ENCODE results near the gene SOBP. TPM values are rescaled to one million over a fixed set of nuclear protein-coding genes. Genes with fewer than 3 reads are reported as not detected.

SOBP gene
- total RNA-seq, 4 donors from 2014 or later: 0.26 to 1.5 (median 0.55) TPM

GRCh38 chr6:107523054-107523791 lies 33.3 kb downstream of the SOBP start:
- DNase-seq (ENCODE audit: low spot score in 2 of 2): no peak
- TF ChIP-seq CTCF (IDR thresholded peaks at IDR 0.05): no peak
- TF ChIP-seq POLR2AphosphoS5 (IDR thresholded peaks at IDR 0.05): no peak
- no peak for TF ChIP-seq POLR2A (IDR thresholded peaks at IDR 0.05)
- no peak for TF ChIP-seq EP300 (IDR thresholded peaks at IDR 0.05)
- H3K27ac ChIP-seq: no peak overlapping the region
- WGBS: 89% methylated on average over 4 of the region's 5 CpGs
- H3K36me3 ChIP-seq: no peaks in the 10 kb centered on the region
- H3K9me3 ChIP-seq: no peaks in the 10 kb centered on the region
- H3K27me3 ChIP-seq: no peaks in the 10 kb centered on the region
- no peaks in the 10 kb centered on the region for H3K4me1 ChIP-seq
- no peak overlapping the region for H3K4me3 ChIP-seq

GRCh38 chr6:107523794-107524193 lies 33.9 kb downstream of the SOBP start:
- Histone ChIP-seq H3K27me3 (no peaks in the 10 kb centered on the region), H3K36me3 (no peaks in the 10 kb centered on the region), H3K4me1 (no peaks in the 10 kb centered on the region), H3K9me3 (no peaks in the 10 kb centered on the region), H3K27ac (no peak overlapping the region), H3K4me3 (no peak overlapping the region)
- WGBS: 100% methylated on average over 2 of the region's 2 CpGs
- DNase-seq (ENCODE audit: low spot score in 2 of 2): no peak
- TF ChIP-seq POLR2A (IDR thresholded peaks at IDR 0.05) (no peak), POLR2AphosphoS5 (IDR thresholded peaks at IDR 0.05) (no peak), CTCF (IDR thresholded peaks at IDR 0.05) (no peak), EP300 (IDR thresholded peaks at IDR 0.05) (no peak)

GRCh38 chr6:107524626-107525025 lies 34.7 kb downstream of the SOBP start:
- H3K36me3 ChIP-seq: no peaks in the 10 kb centered on the region
- H3K4me1 ChIP-seq: no peaks in the 10 kb centered on the region
- no peak for DNase-seq (ENCODE audit: low spot score in 2 of 2)
- no peak overlapping the region for H3K4me3 ChIP-seq
- no peak overlapping the region for H3K27ac ChIP-seq
- TF ChIP-seq POLR2A (IDR thresholded peaks at IDR 0.05) (no peak), CTCF (IDR thresholded peaks at IDR 0.05) (no peak), EP300 (IDR thresholded peaks at IDR 0.05) (no peak), POLR2AphosphoS5 (IDR thresholded peaks at IDR 0.05) (no peak)
- no peaks in the 10 kb centered on the region for H3K27me3 ChIP-seq
- 92% methylated on average over 3 of the region's 3 CpGs for WGBS
- no peaks in the 10 kb centered on the region for H3K9me3 ChIP-seq

- Histone ChIP-seq H3K27ac (no peak overlapping the region), H3K9me3 (no peaks in the 10 kb centered on the region), H3K36me3 (no peaks in the 10 kb centered on the region), H3K4me3 (no peak overlapping the region), H3K27me3 (no peaks in the 10 kb centered on the region), H3K4me1 (no peaks in the 10 kb centered on the region)
- TF ChIP-seq CTCF (IDR thresholded peaks at IDR 0.05): no peak
- no peak for TF ChIP-seq POLR2A (IDR thresholded peaks at IDR 0.05)
- no peak for TF ChIP-seq POLR2AphosphoS5 (IDR thresholded peaks at IDR 0.05)
- TF ChIP-seq EP300 (IDR thresholded peaks at IDR 0.05): no peak
- no peak for DNase-seq (ENCODE audit: low spot score in 2 of 2)
- WGBS: 74% methylated on average over 2 of the region's 2 CpGs
These were observed 42.0 kb downstream of the SOBP start for GRCh38 chr6:107531868-107532267.

GRCh38 chr6:107532706-107533105 lies 42.8 kb downstream of the SOBP start:
- Histone ChIP-seq H3K4me1 (no peaks in the 10 kb centered on the region), H3K9me3 (no peaks in the 10 kb centered on the region), H3K36me3 (no peaks in the 10 kb centered on the region), H3K27ac (no peak overlapping the region), H3K27me3 (no peaks in the 10 kb centered on the region), H3K4me3 (no peak overlapping the region)
- DNase-seq (ENCODE audit: low spot score in 2 of 2): no peak
- TF ChIP-seq POLR2A (IDR thresholded peaks at IDR 0.05) (no peak), CTCF (IDR thresholded peaks at IDR 0.05) (no peak), POLR2AphosphoS5 (IDR thresholded peaks at IDR 0.05) (no peak), EP300 (IDR thresholded peaks at IDR 0.05) (no peak)
- WGBS: 69% methylated on average over 6 of the region's 6 CpGs
